ENCODE results near the gene PCLAF.
"Not testable (repeated sequence)": the region's sequence is repeated elsewhere in the genome, so short reads cannot be mapped to it uniquely, and the experiment has no call there.

The PCLAF gene

GRCh38 chr15:64344651-64345294 lies 36.5 kb downstream of the PCLAF start:
- Histone ChIP-seq H3K4me3 (ENCODE audit: insufficient read depth, low read depth, low read length) (no peak overlapping the region), H3K4me1 (ENCODE audit: control insufficient read depth, insufficient read depth, low read length) (no peaks in the 10 kb centered on the region), H3K27ac (ENCODE audit: insufficient read depth, low read depth, low read length, poor library complexity, severe bottlenecking) (no peak overlapping the region), H3K27me3 (ENCODE audit: control insufficient read depth, insufficient read depth, low read length, poor library complexity, severe bottlenecking) (no peaks in the 10 kb centered on the region), H3K9me3 (ENCODE audit: control insufficient read depth, low read length) (no peaks in the 10 kb centered on the region), H3K36me3 (ENCODE audit: control insufficient read depth, insufficient read depth, low read length) (no peaks in the 10 kb centered on the region)

DNA sequence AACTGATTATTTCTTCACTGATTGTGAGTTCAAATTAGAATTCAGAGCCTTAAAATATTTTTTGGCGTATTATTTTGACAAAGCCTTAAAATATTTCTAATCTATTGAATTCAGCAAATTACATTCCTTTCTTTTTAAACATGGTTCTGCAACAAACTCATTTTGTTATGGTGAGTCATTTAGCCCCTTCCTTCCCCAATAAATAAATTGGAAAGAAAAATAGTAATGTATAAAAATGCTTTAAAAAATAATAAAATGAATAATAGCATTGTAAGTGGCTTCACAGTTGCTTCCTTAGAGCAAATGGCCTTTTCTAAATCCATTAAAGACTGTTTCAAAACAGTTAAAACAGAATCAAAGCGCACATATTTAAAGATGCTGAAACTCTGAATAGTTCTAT lies 37.4 kb downstream of the PCLAF start:
- Histone ChIP-seq H3K9me3 (ENCODE audit: control insufficient read depth, low read length) (no peaks in the 10 kb centered on the region), H3K4me3 (ENCODE audit: insufficient read depth, low read depth, low read length) (no peak overlapping the region), H3K36me3 (ENCODE audit: control insufficient read depth, insufficient read depth, low read length) (no peaks in the 10 kb centered on the region), H3K27me3 (ENCODE audit: control insufficient read depth, insufficient read depth, low read length, poor library complexity, severe bottlenecking) (no peaks in the 10 kb centered on the region), H3K27ac (ENCODE audit: insufficient read depth, low read depth, low read length, poor library complexity, severe bottlenecking) (no peak overlapping the region), H3K4me1 (ENCODE audit: control insufficient read depth, insufficient read depth, low read length) (no peaks in the 10 kb centered on the region)
- WGBS, 2 experiments, result 91 to 100% methylated on average over 1 to 2 of the region's 2 CpGs

GRCh38 chr15:64343222-64343621 lies 38.0 kb downstream of the PCLAF start:
- H3K27me3 ChIP-seq (ENCODE audit: control insufficient read depth, insufficient read depth, low read length, poor library complexity, severe bottlenecking), result no peaks in the 10 kb centered on the region
- H3K9me3 ChIP-seq (ENCODE audit: control insufficient read depth, low read length), result no peaks in the 10 kb centered on the region
- no peaks in the 10 kb centered on the region for H3K36me3 ChIP-seq (ENCODE audit: control insufficient read depth, insufficient read depth, low read length)
- no peaks in the 10 kb centered on the region for H3K4me1 ChIP-seq (ENCODE audit: control insufficient read depth, insufficient read depth, low read length)
- no peak overlapping the region for H3K4me3 ChIP-seq (ENCODE audit: insufficient read depth, low read depth, low read length)
- H3K27ac ChIP-seq (ENCODE audit: insufficient read depth, low read depth, low read length, poor library complexity, severe bottlenecking), result no peak overlapping the region

GRCh38 chr15:64341961-64342360 lies 39.3 kb downstream of the PCLAF start:
- H3K27ac ChIP-seq (ENCODE audit: insufficient read depth, low read depth, low read length, poor library complexity, severe bottlenecking), result no peak overlapping the region
- 95% methylated on average over 4 of the region's 4 CpGs for WGBS, 2 experiments
- H3K27me3 ChIP-seq (ENCODE audit: control insufficient read depth, insufficient read depth, low read length, poor library complexity, severe bottlenecking), result no peaks in the 10 kb centered on the region

DNA sequence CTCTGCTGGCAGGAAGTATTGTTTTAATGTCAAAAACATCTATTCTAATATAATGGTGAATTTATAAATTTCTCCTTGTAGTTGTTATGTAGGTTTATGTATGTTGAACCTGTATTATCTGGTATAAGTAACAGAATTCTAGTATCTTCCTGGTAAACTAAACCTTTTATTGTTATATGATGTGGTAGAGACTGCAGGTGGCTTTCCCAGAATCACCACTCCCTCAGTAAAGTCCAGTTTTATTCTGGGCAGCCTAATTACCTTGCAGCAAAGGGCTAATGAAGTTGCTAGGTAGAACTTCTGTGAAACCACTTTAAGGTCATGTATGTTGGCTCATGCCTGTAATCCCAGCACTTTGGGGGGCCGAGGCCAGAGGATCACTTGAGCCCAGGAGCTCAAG lies 40.9 kb downstream of the PCLAF start:
- no peaks in the 10 kb centered on the region for H3K27me3 ChIP-seq (ENCODE audit: control insufficient read depth, insufficient read depth, low read length, poor library complexity, severe bottlenecking)

More at GRCh38 chr15:64341961-64342360, 39.3 kb downstream of the PCLAF start:
- H3K4me3 ChIP-seq (ENCODE audit: insufficient read depth, low read depth, low read length), result no peak overlapping the region
- H3K4me1 ChIP-seq (ENCODE audit: control insufficient read depth, insufficient read depth, low read length), result no peaks in the 10 kb centered on the region
- H3K36me3 ChIP-seq (ENCODE audit: control insufficient read depth, insufficient read depth, low read length), result no peaks in the 10 kb centered on the region
- H3K9me3 ChIP-seq (ENCODE audit: control insufficient read depth, low read length), result no peaks in the 10 kb centered on the region

DNA sequence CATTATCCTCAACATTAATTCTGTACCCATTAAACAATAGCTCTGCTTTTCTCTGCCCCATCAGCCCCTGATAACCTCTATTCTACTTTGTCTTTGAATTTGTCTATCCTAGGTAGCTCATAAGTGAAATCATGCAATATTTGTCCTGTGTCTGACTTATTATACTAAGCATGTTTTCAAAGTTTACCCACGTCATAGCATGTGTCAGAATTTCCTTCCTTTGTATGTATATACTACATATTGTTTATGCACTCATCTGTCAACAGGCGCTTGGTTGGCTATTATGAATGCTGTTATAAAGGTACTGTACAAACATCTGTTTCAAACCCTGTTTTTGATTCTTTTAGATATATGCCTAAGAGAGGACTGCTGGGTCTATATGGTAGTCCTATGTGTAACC lies 43.5 kb downstream of the PCLAF start:
- H3K4me1 ChIP-seq (ENCODE audit: control insufficient read depth, insufficient read depth, low read length), result no peaks in the 10 kb centered on the region
- H3K4me3 ChIP-seq (ENCODE audit: insufficient read depth, low read depth, low read length), result no peak overlapping the region
- H3K27me3 ChIP-seq (ENCODE audit: control insufficient read depth, insufficient read depth, low read length, poor library complexity, severe bottlenecking), result no peaks in the 10 kb centered on the region
- WGBS, 2 experiments, result 100% methylated on average over 2 of the region's 2 CpGs; no CpG with 5 or more reads in 1 of the 2 experiments
- no peaks in the 10 kb centered on the region for H3K36me3 ChIP-seq (ENCODE audit: control insufficient read depth, insufficient read depth, low read length)
- H3K27ac ChIP-seq (ENCODE audit: insufficient read depth, low read depth, low read length, poor library complexity, severe bottlenecking), result no peak overlapping the region
- no peaks in the 10 kb centered on the region for H3K9me3 ChIP-seq (ENCODE audit: control insufficient read depth, low read length)

More for the DNA sequence above, 40.9 kb downstream of the PCLAF start:
- H3K9me3 ChIP-seq (ENCODE audit: control insufficient read depth, low read length), result no peaks in the 10 kb centered on the region
- WGBS, 2 experiments, result 91 to 95% methylated on average over 1 of the region's 1 CpG
- H3K27ac ChIP-seq (ENCODE audit: insufficient read depth, low read depth, low read length, poor library complexity, severe bottlenecking), result no peak overlapping the region
- H3K4me1 ChIP-seq (ENCODE audit: control insufficient read depth, insufficient read depth, low read length), result no peaks in the 10 kb centered on the region
- H3K36me3 ChIP-seq (ENCODE audit: control insufficient read depth, insufficient read depth, low read length), result no peaks in the 10 kb centered on the region
- H3K4me3 ChIP-seq (ENCODE audit: insufficient read depth, low read depth, low read length), result no peak overlapping the region

GRCh38 chr15:64333986-64334929 lies 47.0 kb downstream of the PCLAF start:
- Histone ChIP-seq H3K36me3 (ENCODE audit: control insufficient read depth, insufficient read depth, low read length) (no peaks in the 10 kb centered on the region), H3K4me3 (ENCODE audit: insufficient read depth, low read depth, low read length) (no peak overlapping the region), H3K27me3 (ENCODE audit: control insufficient read depth, insufficient read depth, low read length, poor library complexity, severe bottlenecking) (no peaks in the 10 kb centered on the region), H3K27ac (ENCODE audit: insufficient read depth, low read depth, low read length, poor library complexity, severe bottlenecking) (no peak overlapping the region), H3K9me3 (ENCODE audit: control insufficient read depth, low read length) (no peaks in the 10 kb centered on the region), H3K4me1 (ENCODE audit: control insufficient read depth, insufficient read depth, low read length) (no peaks in the 10 kb centered on the region)
- WGBS, 2 experiments, result 79 to 84% methylated on average over 9 of the region's 9 CpGs

GRCh38 chr15:64333516-64333915 lies 47.7 kb downstream of the PCLAF start:
- H3K27ac ChIP-seq (ENCODE audit: insufficient read depth, low read depth, low read length, poor library complexity, severe bottlenecking), result no peak overlapping the region
- H3K36me3 ChIP-seq (ENCODE audit: control insufficient read depth, insufficient read depth, low read length), result no peaks in the 10 kb centered on the region
- 90 to 93% methylated on average over 1 to 2 of the region's 2 CpGs for WGBS, 2 experiments
- no peak overlapping the region for H3K4me3 ChIP-seq (ENCODE audit: insufficient read depth, low read depth, low read length)
- no peaks in the 10 kb centered on the region for H3K27me3 ChIP-seq (ENCODE audit: control insufficient read depth, insufficient read depth, low read length, poor library complexity, severe bottlenecking)
- no peaks in the 10 kb centered on the region for H3K9me3 ChIP-seq (ENCODE audit: control insufficient read depth, low read length)
- no peaks in the 10 kb centered on the region for H3K4me1 ChIP-seq (ENCODE audit: control insufficient read depth, insufficient read depth, low read length)

- H3K9me3 ChIP-seq (ENCODE audit: control insufficient read depth, low read length); H3K4me1 ChIP-seq (ENCODE audit: control insufficient read depth, insufficient read depth, low read length); H3K36me3 ChIP-seq (ENCODE audit: control insufficient read depth, insufficient read depth, low read length); H3K4me3 ChIP-seq (ENCODE audit: insufficient read depth, low read depth, low read length); H3K27me3 ChIP-seq (ENCODE audit: control insufficient read depth, insufficient read depth, low read length, poor library complexity, severe bottlenecking); H3K27ac ChIP-seq (ENCODE audit: insufficient read depth, low read depth, low read length, poor library complexity, severe bottlenecking): not testable (repeated sequence)
- WGBS, 2 experiments, result 42 to 62% methylated on average over 2 of the region's 3 CpGs
These were observed 49.6 kb downstream of the PCLAF start for GRCh38 chr15:64331668-64332067.

DNA sequence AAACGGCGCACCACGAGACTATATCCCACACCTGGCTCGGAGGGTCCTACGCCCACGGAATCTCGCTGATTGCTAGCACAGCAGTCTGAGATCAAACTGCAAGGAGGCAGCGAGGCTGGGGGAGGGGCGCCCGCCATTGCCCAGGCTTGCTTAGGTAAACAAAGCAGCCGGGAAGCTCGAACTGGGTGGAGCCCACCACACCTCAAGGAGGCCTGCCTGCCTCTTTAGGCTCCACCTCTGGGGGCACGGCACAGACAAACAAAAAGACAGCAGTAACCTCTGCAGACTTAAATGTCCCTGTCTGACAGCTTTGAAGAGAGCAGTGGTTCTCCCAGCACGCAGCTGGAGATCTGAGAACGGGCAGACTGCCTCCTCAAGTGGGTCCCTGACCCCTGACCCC lies 54.3 kb downstream of the PCLAF start:
- H3K4me3 ChIP-seq (ENCODE audit: insufficient read depth, low read depth, low read length); H3K9me3 ChIP-seq (ENCODE audit: control insufficient read depth, low read length); H3K27me3 ChIP-seq (ENCODE audit: control insufficient read depth, insufficient read depth, low read length, poor library complexity, severe bottlenecking); H3K4me1 ChIP-seq (ENCODE audit: control insufficient read depth, insufficient read depth, low read length); H3K36me3 ChIP-seq (ENCODE audit: control insufficient read depth, insufficient read depth, low read length); H3K27ac ChIP-seq (ENCODE audit: insufficient read depth, low read depth, low read length, poor library complexity, severe bottlenecking): not testable (repeated sequence)
- WGBS, 2 experiments, result 9 to 23% methylated on average over 6 to 10 of the region's 15 CpGs
